GM12878 (cell line): Measurements from ENCODE around the gene PRSS56. TPM values are rescaled to one million over a fixed set of nuclear protein-coding genes. Genes with fewer than 3 reads are reported as not detected.

Experiments
- ATAC-seq: fragments of 200-7000 bp; cut with Tn5 transposase; 3 replicates; pipeline ENCODE4 v1.9.1; 2020; ENCODE audit warnings: mild to moderate bottlenecking, moderate library complexity
- BruUV-seq: library from RNA; stranded (reverse); fragments of 400-500 nt; replicated peaks from 2 replicates; lab custom pipeline; 2021; lab: Mats Ljungman, UMichigan
- CTCF ChIA-PET: fragments of 300-600 bp; sonication (Branson Sonifier 250); formaldehyde crosslinking; extraction: SDS; loops from one replicate; lab custom pipeline; 2021; ENCODE audit warnings: inconsistent platforms; lab: Yijun Ruan, JAX
- POLR2A ChIA-PET: fragments of 350-600 bp; formaldehyde crosslinking; extraction: SDS; loops from one replicate; lab custom pipeline; 2021; ENCODE audit warnings: inconsistent platforms; lab: Charles Lee
- RAD21 ChIA-PET: fragments of 300-600 bp; sonication (Branson Sonifier 250); formaldehyde crosslinking; loops from one replicate; lab custom pipeline; 2023; ENCODE audit warnings: antibody characterized with exemption; ENCODE audit not compliant: unreplicated experiment; lab: Charles Lee
- SMC1A ChIA-PET: fragments of 300-600 bp; sonication (Branson Sonifier 250); formaldehyde crosslinking; loops from one replicate; lab custom pipeline; 2023; ENCODE audit not compliant: unreplicated experiment, uncharacterized antibody; lab: Charles Lee
- DNase-seq: peaks from one replicate; pipeline ENCODE4 v3.0.0-alpha.2; 2011; ENCODE audit warnings: low read depth, low spot score
- FAIRE-seq: peaks from 3 replicates; lab custom pipeline; 2011; peaks lifted over from hg19 to GRCh38; lab: Jason Lieb, UNC
- H2AFZ ChIP-seq: 2 replicates; pipeline ENCODE4 v1.6.0; 2011; ENCODE audit warnings: low read depth, low read length, control low read depth; ENCODE audit not compliant: control insufficient read depth
- H3K27ac ChIP-seq: 2 replicates; pipeline ENCODE4 v1.5.1; 2011; ENCODE audit warnings: control low read depth; ENCODE audit not compliant: control insufficient read depth, insufficient read depth
- H3K27me3 ChIP-seq, 2 experiments: replicated peaks in 1 of 2; 2 replicates each; pipeline versions ENCODE4 v1.6.0 to v1.6.1; 2011; ENCODE audit warnings: low read length in 1 of 2; ENCODE audit not compliant: control insufficient read depth in 2 of 2, insufficient read depth in 2 of 2
- H3K36me3 ChIP-seq, 2 experiments: 2 replicates each; pipeline ENCODE4 v1.5.1; 2011; ENCODE audit warnings: low read length in 1 of 2; ENCODE audit not compliant: control insufficient read depth in 2 of 2, insufficient read depth in 2 of 2
- H3K4me1 ChIP-seq: 2 replicates; pipeline ENCODE4 v1.6.1; 2011; ENCODE audit warnings: mild to moderate bottlenecking, low read length, moderate library complexity, mixed read lengths; ENCODE audit not compliant: control insufficient read depth, insufficient read depth
- H3K4me2 ChIP-seq: 2 replicates; pipeline ENCODE4 v1.6.0; 2011; ENCODE audit warnings: control low read depth; ENCODE audit not compliant: control insufficient read depth, insufficient read depth
- H3K4me3 ChIP-seq: fragments of 200-600 bp; sonication (generic); 2 replicates; pipeline ENCODE4 v1.5.1; 2016
- H3K79me2 ChIP-seq: 2 replicates; pipeline ENCODE4 v1.6.0; 2011; ENCODE audit warnings: low read length; ENCODE audit not compliant: control insufficient read depth, insufficient read depth
- H3K9ac ChIP-seq: 2 replicates; pipeline ENCODE4 v1.8.0; 2011; ENCODE audit warnings: low read length, control low read depth, mixed read lengths; ENCODE audit not compliant: control insufficient read depth, insufficient read depth
- H3K9me3 ChIP-seq: replicated peaks from 3 replicates; pipeline ENCODE4 v1.5.1; 2011; ENCODE audit warnings: mild to moderate bottlenecking, low read length; ENCODE audit not compliant: control insufficient read depth, insufficient read depth
- H4K20me1 ChIP-seq: 2 replicates; pipeline ENCODE4 v1.6.0; 2011; ENCODE audit not compliant: control insufficient read depth, insufficient read depth
- ATF2 ChIP-seq: IDR thresholded peaks from 2 replicates; pipeline ENCODE4 v1.6.1; 2012; ENCODE audit warnings: low read length, inconsistent platforms
- BACH1 ChIP-seq: fragments of 450-650 bp; IDR thresholded peaks from 2 replicates; pipeline ENCODE4 v1.6.1; 2017; ENCODE audit warnings: mild to moderate bottlenecking, borderline replicate concordance
- CBX3 ChIP-seq: fragments of 200-600 bp; sonication (generic); IDR thresholded peaks from 2 replicates; pipeline ENCODE4 v1.6.1; 2016; ENCODE audit warnings: low read depth, borderline replicate concordance
- CHD4 ChIP-seq: fragments of 200-600 bp; sonication (generic); IDR thresholded peaks from 2 replicates; pipeline ENCODE4 v1.6.1; 2016; ENCODE audit warnings: mild to moderate bottlenecking
- NFYB ChIP-seq: IDR thresholded peaks from 2 replicates; pipeline ENCODE4 v1.6.1; 2011; ENCODE audit warnings: low read depth, mild to moderate bottlenecking, low read length, improper control_type of control experiment, moderate library complexity; ENCODE audit not compliant: insufficient read depth
- RUNX3 ChIP-seq: IDR thresholded peaks from 2 replicates; pipeline ENCODE4 v1.6.1; 2012; ENCODE audit warnings: low read length, inconsistent platforms
- STAT3 ChIP-seq: IDR thresholded peaks from 2 replicates; pipeline ENCODE4 v1.6.1; 2011; ENCODE audit warnings: low read depth, low read length, improper control_type of control experiment
- SUZ12 ChIP-seq: fragments of 200-600 bp; sonication (generic); IDR thresholded peaks from one replicate; pipeline ENCODE4 v1.6.1; 2018; ENCODE audit warnings: antibody characterized with exemption, mild to moderate bottlenecking; ENCODE audit not compliant: unreplicated experiment
- ZBTB40 ChIP-seq: fragments of 450-650 bp; IDR thresholded peaks from 2 replicates; pipeline ENCODE4 v1.6.1; 2016; ENCODE audit warnings: mild to moderate bottlenecking, moderate library complexity, borderline replicate concordance
- ZNF207 ChIP-seq: fragments of 450-650 bp; IDR thresholded peaks from 2 replicates; pipeline ENCODE4 v1.6.1; 2014; ENCODE audit warnings: antibody characterized with exemption, mild to moderate bottlenecking, borderline replicate concordance
- whole genome bisulfite sequencing: methylation state at CpG from one replicate; pipeline ENCODE4 v1.1.6; 2016; ENCODE audit warnings: low lambda C conversion rate; ENCODE audit not compliant: insufficient replicate concordance, insufficient coverage; ENCODE audit errors: missing lambda C conversion rate; 5-methylcytosine and 5-hydroxymethylcytosine counted together
- in situ Hi-C: fragments of 300-500 bp; cut with MboI; formaldehyde crosslinking; loops from 9 replicates; pipeline ENCODE4 v1.14.3; 2018; ENCODE audit warnings: mixed read lengths
- intact Hi-C: fragments of 100-400 bp; cut with micrococcal nuclease; formaldehyde crosslinking; loops from one replicate; pipeline ENCODE4 v1.14.2; 2022; ENCODE audit not compliant: unreplicated experiment
- polyA plus RNA-seq, 11 experiments: library from polyadenylated mRNA; depleted of rRNA in 4 of 11; unstranded in 6 of 11; stranded (reverse) in 5 of 11; fragments of >200 nt; fragmentation: Nextera tagmentation in 4 of 11; fragmentation: Illumina TruSeq in 1 of 11; extraction: Ambion mirVana in 4 of 11; extraction: Trizol in 1 of 11; gene quantifications; 1 replicate in 1 of 11; 2 replicates in 10 of 11; pipeline versions ENCODE4 v1.2.1 to v1.2.3, GENCODE V29; 2011 to 2016; ENCODE audit warnings: inconsistent platforms in 2 of 11, missing spikeins in 2 of 11, low read depth in 1 of 11
- total RNA-seq, 4 experiments: library from RNA; depleted of rRNA in 3 of 4; stranded (reverse); fragments of >200 nt in 3 of 4; fragmentation: Illumina TruSeq in 1 of 4; extraction: Trizol in 1 of 4; gene quantifications; 2 replicates each; pipeline versions ENCODE4 v1.2.1 to v1.2.3, GENCODE V29; 2013 to 2021
- TF ChIP-seq, protein P1 (sequence below): IDR thresholded peaks from 2 replicates; pipeline ENCODE4 v1.6.1; 2011; ENCODE audit warnings: borderline replicate concordance, low read depth, mild to moderate bottlenecking, moderate library complexity, low read length; ENCODE audit not compliant: insufficient read depth, poor library complexity, severe bottlenecking

PRSS56 gene
- total and polyA plus RNA-seq, 10 of the 15 experiments (the other 5 are each of a cell fraction or from before 2014, with no cell fraction given): not detected

GRCh38 chr2:232535761-232536530 is 15.8 kb downstream of the PRSS56 start:
- BruUV-seq: no TSS peak
- POLR2A ChIA-PET: no interaction called here
- RAD21 ChIA-PET: no interaction called here
- Histone ChIP-seq H3K9ac (no peak overlapping the region), H3K9me3 (peaks cover 6% of the 10 kb centered on the region; the same call in 2 of the 3 replicates), H2AFZ (no peak overlapping the region), H4K20me1 (no peaks in the 10 kb centered on the region), H3K36me3 (no peaks in the 10 kb centered on the region), H3K27me3 (no peaks in the 10 kb centered on the region), H3K4me2 (no peak overlapping the region), H3K27ac (no peak overlapping the region), H3K79me2 (no peaks in the 10 kb centered on the region), H3K4me3 (no peak overlapping the region), H3K4me1 (peaks cover 4% of the 10 kb centered on the region; the same call in 1 of the 2 replicates)
- intact Hi-C loops (no loop called here), in situ Hi-C loops (no loop called here)
- SMC1A ChIA-PET: no interaction called here
- no peak for DNase-seq
- 48% methylated on average over 5 of the region's 5 CpGs for WGBS
- no peak for FAIRE-seq
- CTCF ChIA-PET: no interaction called here
- no peak for ATAC-seq
- no peak for TF ChIP-seq NFYB
- no peak for TF ChIP-seq SUZ12
- no peak for TF ChIP-seq RUNX3
- TF ChIP-seq CHD4: no peak
- TF ChIP-seq ATF2: no peak
- TF ChIP-seq, protein P1, sequence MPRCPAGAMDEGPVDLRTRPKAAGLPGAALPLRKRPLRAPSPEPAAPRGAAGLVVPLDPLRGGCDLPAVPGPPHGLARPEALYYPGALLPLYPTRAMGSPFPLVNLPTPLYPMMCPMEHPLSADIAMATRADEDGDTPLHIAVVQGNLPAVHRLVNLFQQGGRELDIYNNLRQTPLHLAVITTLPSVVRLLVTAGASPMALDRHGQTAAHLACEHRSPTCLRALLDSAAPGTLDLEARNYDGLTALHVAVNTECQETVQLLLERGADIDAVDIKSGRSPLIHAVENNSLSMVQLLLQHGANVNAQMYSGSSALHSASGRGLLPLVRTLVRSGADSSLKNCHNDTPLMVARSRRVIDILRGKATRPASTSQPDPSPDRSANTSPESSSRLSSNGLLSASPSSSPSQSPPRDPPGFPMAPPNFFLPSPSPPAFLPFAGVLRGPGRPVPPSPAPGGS: no peak
- TF ChIP-seq CBX3: no peak
- TF ChIP-seq STAT3: no peak
- no peak for TF ChIP-seq BACH1
- TF ChIP-seq ZNF207: no peak
- TF ChIP-seq ZBTB40: no peak
